H9 (cell line): ENCODE results near the gene MRPL36. TPM values are rescaled to one million over a fixed set of nuclear protein-coding genes. Genes with fewer than 3 reads are reported as not detected.
A peak's percentile ranks its signal among the peaks of the same experiment; 100 is the strongest.

Source experiments
- DNase-seq: peaks from one replicate; pipeline ENCODE4 v3.0.0-alpha.2; 2017
- H2AFZ ChIP-seq: one replicate; pipeline ENCODE4 v1.6.1; 2013; ENCODE audit warnings: mild to moderate bottlenecking, low read length, control low read depth, moderate library complexity
- H2AK5ac ChIP-seq: 2 replicates; pipeline ENCODE4 v1.6.1; 2013; ENCODE audit warnings: low read length, control low read depth, mixed read lengths; ENCODE audit not compliant: insufficient read length
- H2BK120ac ChIP-seq: one replicate; pipeline ENCODE4 v1.6.1; 2013; ENCODE audit warnings: low read depth, mild to moderate bottlenecking, low read length, control low read depth, inconsistent platforms; ENCODE audit not compliant: poor library complexity, severe bottlenecking
- H2BK12ac ChIP-seq: 2 replicates; pipeline ENCODE4 v1.6.1; 2013; ENCODE audit warnings: low read length, control low read depth, mixed read lengths, low read depth; ENCODE audit not compliant: insufficient read length
- H2BK15ac ChIP-seq: 2 replicates; pipeline ENCODE4 v1.6.1; 2013; ENCODE audit warnings: low read depth, low read length, control low read depth
- H2BK20ac ChIP-seq: one replicate; pipeline ENCODE4 v1.6.1; 2013; ENCODE audit warnings: low read depth, mild to moderate bottlenecking, low read length, control low read depth, inconsistent platforms; ENCODE audit not compliant: poor library complexity, severe bottlenecking
- H2BK5ac ChIP-seq: 2 replicates; pipeline ENCODE4 v1.6.1; 2013; ENCODE audit warnings: low read length, control low read depth, mixed read lengths; ENCODE audit not compliant: insufficient read length
- H3K14ac ChIP-seq: 2 replicates; pipeline ENCODE4 v1.6.1; 2013; ENCODE audit warnings: low read length, control low read depth; ENCODE audit not compliant: insufficient read depth
- H3K18ac ChIP-seq: 2 replicates; pipeline ENCODE4 v1.6.1; 2013; ENCODE audit warnings: low read depth, mild to moderate bottlenecking, mixed read lengths, low read length, control low read depth; ENCODE audit not compliant: insufficient read length
- H3K23ac ChIP-seq: 2 replicates; pipeline ENCODE4 v1.6.1; 2013; ENCODE audit warnings: low read length, control low read depth, mixed read lengths, low read depth; ENCODE audit not compliant: insufficient read length
- H3K23me2 ChIP-seq: 2 replicates; pipeline ENCODE4 v1.6.1; 2013; ENCODE audit warnings: low read depth, mild to moderate bottlenecking, mixed read lengths, low read length, control low read depth; ENCODE audit not compliant: insufficient read length, poor library complexity, severe bottlenecking
- H3K27ac ChIP-seq: 2 replicates; pipeline ENCODE4 v1.5.1; 2013; ENCODE audit warnings: low read length, control low read depth, mixed read lengths, low read depth; ENCODE audit not compliant: insufficient read length
- H3K27me3 ChIP-seq: 2 replicates; pipeline ENCODE4 v1.6.1; 2013; ENCODE audit warnings: low read length, control low read depth, inconsistent platforms; ENCODE audit not compliant: insufficient read depth
- H3K4ac ChIP-seq: 2 replicates; pipeline ENCODE4 v1.6.1; 2013; ENCODE audit warnings: low read depth, mild to moderate bottlenecking, control low read depth, inconsistent platforms, low read length, moderate library complexity
- H3K4me1 ChIP-seq: 2 replicates; pipeline ENCODE4 v1.6.1; 2013; ENCODE audit warnings: low read length, control low read depth, inconsistent platforms; ENCODE audit not compliant: insufficient read depth
- H3K4me2 ChIP-seq: 2 replicates; pipeline ENCODE4 v1.6.1; 2013; ENCODE audit warnings: low read length, control low read depth, mixed read lengths; ENCODE audit not compliant: insufficient read length, insufficient read depth
- H3K56ac ChIP-seq: 2 replicates; pipeline ENCODE4 v1.6.1; 2013; ENCODE audit warnings: low read depth, mild to moderate bottlenecking, mixed read lengths, low read length, control low read depth; ENCODE audit not compliant: insufficient read length
- H3K79me1 ChIP-seq: 2 replicates; pipeline ENCODE4 v1.6.1; 2013; ENCODE audit warnings: low read depth, mild to moderate bottlenecking, moderate library complexity, low read length, control low read depth, inconsistent platforms; ENCODE audit not compliant: insufficient read depth, poor library complexity, severe bottlenecking
- H3K79me2 ChIP-seq: 2 replicates; pipeline ENCODE4 v1.6.1; 2013; ENCODE audit warnings: low read length, control low read depth, inconsistent platforms; ENCODE audit not compliant: insufficient read depth
- H3K9ac ChIP-seq: 2 replicates; pipeline ENCODE4 v1.6.1; 2013; ENCODE audit warnings: low read length, control low read depth, mixed read lengths; ENCODE audit not compliant: insufficient read length; ENCODE audit errors: extremely low read depth
- H3K9me3 ChIP-seq: one replicate; pipeline ENCODE4 v1.6.1; 2013; ENCODE audit warnings: low read depth, low read length, inconsistent platforms; ENCODE audit not compliant: control insufficient read depth
- H3T11ph ChIP-seq: one replicate; pipeline ENCODE4 v1.6.1; 2013; ENCODE audit warnings: mild to moderate bottlenecking, low read length, control low read depth, inconsistent platforms
- H4K20me1 ChIP-seq: one replicate; pipeline ENCODE4 v1.6.1; 2013; ENCODE audit not compliant: control insufficient read depth, insufficient read length, insufficient read depth
- H4K5ac ChIP-seq: 2 replicates; pipeline ENCODE4 v1.6.1; 2013; ENCODE audit warnings: low read depth, mild to moderate bottlenecking, mixed read lengths, low read length, control low read depth; ENCODE audit not compliant: insufficient read length
- H4K8ac ChIP-seq: replicated peaks from 2 replicates; pipeline ENCODE4 v1.6.1; 2013; ENCODE audit warnings: low read length, control low read depth, mixed read lengths, low read depth; ENCODE audit not compliant: insufficient read length
- H4K91ac ChIP-seq: 2 replicates; pipeline ENCODE4 v1.6.1; 2013; ENCODE audit warnings: low read depth, mild to moderate bottlenecking, moderate library complexity, mixed read lengths, low read length, control low read depth; ENCODE audit not compliant: insufficient read length
- H3K27ac Mint-ChIP-seq, 3 experiments: 2 replicates in 2 of 3; 3 replicates in 1 of 3; pipeline ENCODE4 v1.8.0; 2020 to 2021; ENCODE audit warnings: mixed read lengths in 3 of 3, mild to moderate bottlenecking in 1 of 3, moderate library complexity in 1 of 3
- H3K27me3 Mint-ChIP-seq: 2 replicates; pipeline ENCODE4 v1.8.0; 2021; ENCODE audit warnings: low read depth, mild to moderate bottlenecking, moderate library complexity, mixed read lengths
- H3K36me3 Mint-ChIP-seq, 3 experiments: 2 replicates in 2 of 3; 3 replicates in 1 of 3; pipeline ENCODE4 v1.8.0; 2020 to 2021; ENCODE audit warnings: low read depth in 3 of 3, mixed read lengths in 3 of 3; ENCODE audit not compliant: insufficient read depth in 1 of 3
- H3K4me1 Mint-ChIP-seq, 2 experiments: 2 replicates each; pipeline ENCODE4 v1.8.0; 2020; ENCODE audit warnings: mixed read lengths in 2 of 2
- H3K4me3 Mint-ChIP-seq, 2 experiments: 2 replicates in 1 of 2; 3 replicates in 1 of 2; pipeline ENCODE4 v1.8.0; 2020 to 2021; ENCODE audit warnings: mild to moderate bottlenecking in 2 of 2, mixed read lengths in 2 of 2, moderate library complexity in 1 of 2
- H3K9me3 Mint-ChIP-seq, 2 experiments: 2 replicates in 1 of 2; 3 replicates in 1 of 2; pipeline ENCODE4 v1.8.0; 2020; ENCODE audit warnings: mild to moderate bottlenecking in 2 of 2, mixed read lengths in 2 of 2, moderate library complexity in 1 of 2
- WGBS: extraction: QIAGEN DNeasy Blood & Tissue Kit; methylation state at CpG from one replicate; pipeline ENCODE4 v1.1.7; 2013; ENCODE audit warnings: missing lambda C conversion rate, low lambda C conversion rate, mixed read lengths; ENCODE audit not compliant: insufficient read length; ENCODE audit errors: extremely low coverage; 5-methylcytosine and 5-hydroxymethylcytosine counted together
- total RNA-seq: library from RNA; stranded (reverse); gene quantifications from 2 replicates; pipeline ENCODE4 v1.2.1, GENCODE V29; 2021
- TF ChIP-seq, protein P1 (sequence below): fragments of 200-600 bp; sonication (generic); conservative IDR thresholded peaks from 3 replicates; pipeline ENCODE4 v1.8.0; 2021; ENCODE audit warnings: antibody characterized with exemption, mild to moderate bottlenecking

MRPL36 gene
- total RNA-seq, 1 experiment from 2014 or later: 67.3 TPM

DNA sequence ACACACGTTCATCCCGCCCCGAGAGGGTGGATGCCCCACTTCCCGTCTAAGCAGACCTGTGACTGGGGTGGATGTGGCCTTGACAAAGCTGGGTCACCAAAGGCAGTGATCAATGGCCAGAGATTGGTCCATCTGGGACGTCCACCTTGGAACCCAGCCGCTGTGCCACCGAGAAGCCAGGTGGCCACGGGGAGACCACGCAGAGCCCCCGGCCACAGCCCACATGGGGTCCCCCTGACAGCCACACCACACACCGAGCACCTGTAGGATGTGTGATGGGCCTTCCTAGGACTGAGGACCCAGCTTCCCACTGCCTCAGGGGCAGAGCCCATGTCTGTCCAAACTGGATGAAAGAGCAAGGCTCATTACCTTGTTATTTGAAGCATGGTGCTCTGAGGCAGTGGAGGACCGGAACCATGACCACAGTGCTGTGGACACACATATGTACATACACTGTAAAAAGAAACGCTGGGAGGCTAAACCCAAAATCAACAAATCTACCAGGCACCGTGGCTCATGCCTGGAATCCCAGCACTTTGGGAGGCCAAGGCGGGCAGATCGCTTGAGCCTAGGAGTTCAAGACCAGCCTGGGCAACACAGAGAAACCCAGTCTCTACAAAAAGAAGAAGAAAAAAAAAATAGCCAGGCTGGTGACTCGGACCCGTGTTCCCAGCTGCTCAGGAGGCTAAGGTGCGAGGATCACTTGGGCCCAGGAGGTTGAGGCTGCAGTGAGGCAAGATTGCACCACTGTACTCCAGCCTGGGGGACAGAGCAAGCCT, 50.1 kb downstream of the MRPL36 start:
- no CpG with 5 or more reads among the region's 19 CpGs for WGBS

More for the DNA sequence above, 50.1 kb downstream of the MRPL36 start:
- H2BK120ac ChIP-seq: no peak overlapping the region
- no peak overlapping the region for H3K4ac ChIP-seq
- H2AFZ ChIP-seq: no peak overlapping the region
- H2BK5ac ChIP-seq: no peak overlapping the region
- Mint-ChIP-seq H3K36me3 (0 out of 7 replicates have a peak, but pooled peaks cover 0 to 3% (median 0%) of the 10 kb centered on the region in 3 experiments), H3K27me3 (peaks cover 5% of the 10 kb centered on the region; the same call in 1 of the 2 replicates), H3K9me3 (no peaks in the 10 kb centered on the region), H3K4me1 (peaks cover 2 to 11% of the 10 kb centered on the region in 2 experiments; a peak in 3 of 4 replicates), H3K27ac (no peak overlapping the region), H3K4me3 (no peak overlapping the region)
- H3K18ac ChIP-seq: no peak overlapping the region
- H3K79me1 ChIP-seq: no peaks in the 10 kb centered on the region
- DNase-seq: peak; percentile 17
- H4K91ac ChIP-seq: no peak overlapping the region
- no peaks in the 10 kb centered on the region for H3K27me3 ChIP-seq
- no peaks in the 10 kb centered on the region for H3K23me2 ChIP-seq
- no peak overlapping the region for H2BK20ac ChIP-seq
- H3K27ac ChIP-seq: no peak overlapping the region
- no peaks in the 10 kb centered on the region for H3K4me1 ChIP-seq
- H3K56ac ChIP-seq: no peak overlapping the region
- H3K4me2 ChIP-seq: no peak overlapping the region
- no peak overlapping the region for H3K23ac ChIP-seq
- TF ChIP-seq, protein P1, sequence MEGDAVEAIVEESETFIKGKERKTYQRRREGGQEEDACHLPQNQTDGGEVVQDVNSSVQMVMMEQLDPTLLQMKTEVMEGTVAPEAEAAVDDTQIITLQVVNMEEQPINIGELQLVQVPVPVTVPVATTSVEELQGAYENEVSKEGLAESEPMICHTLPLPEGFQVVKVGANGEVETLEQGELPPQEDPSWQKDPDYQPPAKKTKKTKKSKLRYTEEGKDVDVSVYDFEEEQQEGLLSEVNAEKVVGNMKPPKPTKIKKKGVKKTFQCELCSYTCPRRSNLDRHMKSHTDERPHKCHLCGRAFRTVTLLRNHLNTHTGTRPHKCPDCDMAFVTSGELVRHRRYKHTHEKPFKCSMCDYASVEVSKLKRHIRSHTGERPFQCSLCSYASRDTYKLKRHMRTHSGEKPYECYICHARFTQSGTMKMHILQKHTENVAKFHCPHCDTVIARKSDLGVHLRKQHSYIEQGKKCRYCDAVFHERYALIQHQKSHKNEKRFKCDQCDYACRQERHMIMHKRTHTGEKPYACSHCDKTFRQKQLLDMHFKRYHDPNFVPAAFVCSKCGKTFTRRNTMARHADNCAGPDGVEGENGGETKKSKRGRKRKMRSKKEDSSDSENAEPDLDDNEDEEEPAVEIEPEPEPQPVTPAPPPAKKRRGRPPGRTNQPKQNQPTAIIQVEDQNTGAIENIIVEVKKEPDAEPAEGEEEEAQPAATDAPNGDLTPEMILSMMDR: no peak
- no peak overlapping the region for H4K5ac ChIP-seq
- no peak overlapping the region for H3T11ph ChIP-seq
- no peak overlapping the region for H3K9ac ChIP-seq
- H4K20me1 ChIP-seq: no peaks in the 10 kb centered on the region
- no peaks in the 10 kb centered on the region for H3K9me3 ChIP-seq
- H4K8ac ChIP-seq: no peak overlapping the region
- H3K14ac ChIP-seq: no peak overlapping the region
- no peak overlapping the region for H2BK15ac ChIP-seq
- H3K79me2 ChIP-seq: no peaks in the 10 kb centered on the region
- no peak overlapping the region for H2AK5ac ChIP-seq
- no peak overlapping the region for H2BK12ac ChIP-seq
